ENCODE measurements around the gene CCS. TPM values are rescaled to one million over a fixed set of nuclear protein-coding genes. Genes with fewer than 3 reads are reported as not detected.

Gene CCS
- total and polyA plus RNA-seq, 2 experiments from 2014 or later, result 41.5 to 97.8 TPM

GRCh38 chr11:66641834-66642233 lies 48.8 kb downstream of the CCS start:
- H3K4me1 ChIP-seq (ENCODE audit: insufficient read depth), result peaks cover 49% of the 10 kb centered on the region

GRCh38 chr11:66643745-66644437 lies 50.9 kb downstream of the CCS start:
- Histone ChIP-seq H3K4me2 (peak overlapping the region; percentile 96), H3K36me3 (replicated peaks; ENCODE audit: insufficient read depth, low read depth) (peaks cover 3% of the 10 kb centered on the region)
- WGBS (ENCODE audit: low lambda C conversion rate, missing lambda C conversion rate), result 94% methylated on average over 24 of the region's 24 CpGs

More at GRCh38 chr11:66641834-66642233, 48.8 kb downstream of the CCS start:
- Histone ChIP-seq H3K36me3 (replicated peaks; ENCODE audit: insufficient read depth, low read depth) (peaks cover 3% of the 10 kb centered on the region), H2AFZ (no peak overlapping the region), H3K27me3 (no peaks in the 10 kb centered on the region), H3K27ac (no peak overlapping the region), H3K9me3 (ENCODE audit: low read depth) (no peaks in the 10 kb centered on the region), H4K20me1 (ENCODE audit: insufficient read depth, poor library complexity, severe bottlenecking) (peaks cover 78% of the 10 kb centered on the region), H3K9me2 (replicated peaks; ENCODE audit: insufficient read depth) (no peaks in the 10 kb centered on the region), H3K79me2 (peaks cover 91% of the 10 kb centered on the region), H3K4me2 (peak overlapping the region; percentile 96), H3K4me3 (peak overlapping the region; percentile 47)
- TF ChIP-seq EZH2phosphoT487 (IDR thresholded peaks at IDR 0.05; ENCODE audit: low read depth, severe bottlenecking, unreplicated experiment) (no peak), EZH2 (IDR thresholded peaks at IDR 0.05; ENCODE audit: borderline replicate concordance) (no peak), CTCF (IDR thresholded peaks at IDR 0.05; ENCODE audit: poor library complexity) (no peak)
- WGBS (ENCODE audit: low lambda C conversion rate, missing lambda C conversion rate), result 35% methylated on average over 3 of the region's 3 CpGs
- no peak for DNase-seq (ENCODE audit: low spot score)

GRCh38 chr11:66646828-66647227 lies 53.8 kb downstream of the CCS start:
- no peak for DNase-seq (ENCODE audit: low spot score)
- Histone ChIP-seq H3K27me3 (no peaks in the 10 kb centered on the region), H3K4me3 (no peak overlapping the region), H3K27ac (no peak overlapping the region), H3K4me1 (ENCODE audit: insufficient read depth) (peaks cover 27% of the 10 kb centered on the region), H3K36me3 (replicated peaks; ENCODE audit: insufficient read depth, low read depth) (peaks cover 3% of the 10 kb centered on the region), H2AFZ (no peak overlapping the region), H3K79me2 (peaks cover 99% of the 10 kb centered on the region), H3K4me2 (no peak overlapping the region), H4K20me1 (ENCODE audit: insufficient read depth, poor library complexity, severe bottlenecking) (peaks cover 83% of the 10 kb centered on the region), H3K9me3 (ENCODE audit: low read depth) (no peaks in the 10 kb centered on the region), H3K9me2 (replicated peaks; ENCODE audit: insufficient read depth) (no peaks in the 10 kb centered on the region)
- 95% methylated on average over 4 of the region's 4 CpGs for WGBS (ENCODE audit: low lambda C conversion rate, missing lambda C conversion rate)
- TF ChIP-seq EZH2phosphoT487 (IDR thresholded peaks at IDR 0.05; ENCODE audit: low read depth, severe bottlenecking, unreplicated experiment), result no peak
- no peak for TF ChIP-seq CTCF (IDR thresholded peaks at IDR 0.05; ENCODE audit: poor library complexity)
- no peak for TF ChIP-seq EZH2 (IDR thresholded peaks at IDR 0.05; ENCODE audit: borderline replicate concordance)

More at GRCh38 chr11:66643745-66644437, 50.9 kb downstream of the CCS start:
- no peak overlapping the region for H3K27ac ChIP-seq
- H3K4me1 ChIP-seq (ENCODE audit: insufficient read depth), result peaks cover 40% of the 10 kb centered on the region
- no peak overlapping the region for H2AFZ ChIP-seq
- no peak overlapping the region for H3K4me3 ChIP-seq
- peaks cover 100% of the 10 kb centered on the region for H3K79me2 ChIP-seq
- no peaks in the 10 kb centered on the region for H3K27me3 ChIP-seq
- DNase-seq (ENCODE audit: low spot score), result no peak
- TF ChIP-seq CTCF (IDR thresholded peaks at IDR 0.05; ENCODE audit: poor library complexity) (no peak), EZH2phosphoT487 (IDR thresholded peaks at IDR 0.05; ENCODE audit: low read depth, severe bottlenecking, unreplicated experiment) (no peak), EZH2 (IDR thresholded peaks at IDR 0.05; ENCODE audit: borderline replicate concordance) (no peak)
- H4K20me1 ChIP-seq (ENCODE audit: insufficient read depth, poor library complexity, severe bottlenecking), result peaks cover 99% of the 10 kb centered on the region
- H3K9me2 ChIP-seq (replicated peaks; ENCODE audit: insufficient read depth), result no peaks in the 10 kb centered on the region
- H3K9me3 ChIP-seq (ENCODE audit: low read depth), result no peaks in the 10 kb centered on the region

Data from hepatocyte (in vitro differentiated cells).